Prostate gland (tissue), 2 donors: ENCODE measurements around the gene PDZRN4. TPM values are rescaled to one million over a fixed set of nuclear protein-coding genes. Genes with fewer than 3 reads are reported as not detected.

Source experiments
- DNase-seq: peaks from one replicate; pipeline ENCODE4 v3.0.0-alpha.2; 2019; ENCODE audit warnings: low spot score
- H3K27ac ChIP-seq, 2 donors: fragments of 200-600 bp; sonication (generic); 2 replicates each; pipeline ENCODE4 v1.5.1; 2017 to 2019
- H3K27me3 ChIP-seq: fragments of 200-600 bp; sonication (generic); replicated peaks from 2 replicates; pipeline ENCODE4 v1.5.1; 2019; ENCODE audit not compliant: insufficient read depth
- H3K36me3 ChIP-seq, 2 donors: fragments of 200-600 bp; sonication (generic); 1 replicate in 1 of 2; 2 replicates in 1 of 2; pipeline versions ENCODE4 v1.5.1 to v1.8.1; 2017 to 2019
- H3K4me1 ChIP-seq: fragments of 200-600 bp; sonication (generic); replicated peaks from 2 replicates; pipeline ENCODE4 v1.5.1; 2019
- H3K4me3 ChIP-seq, 2 donors: fragments of 200-600 bp; sonication (generic); 2 replicates each; pipeline ENCODE4 v1.5.1; 2017 to 2019
- H3K9me3 ChIP-seq: fragments of 200-600 bp; sonication (generic); 2 replicates; pipeline ENCODE4 v1.5.1; 2017
- CTCF ChIP-seq, 4 experiments: fragments of 200-600 bp in 2 of 4; fragments of 450-650 bp in 2 of 4; sonication (generic) in 2 of 4; IDR thresholded peaks; 1 replicate in 3 of 4; 2 replicates in 1 of 4; pipeline ENCODE4 v1.5.1; 2016 to 2019; ENCODE audit warnings: antibody characterized with exemption in 4 of 4, mild to moderate bottlenecking in 2 of 4, moderate library complexity in 2 of 4
- POLR2A ChIP-seq: fragments of 450-650 bp; IDR thresholded peaks from one replicate; pipeline ENCODE4 v1.6.1; 2016; ENCODE audit warnings: antibody characterized with exemption, mild to moderate bottlenecking
- POLR2AphosphoS5 ChIP-seq: sonication (generic); formaldehyde crosslinking; IDR thresholded peaks from one replicate; pipeline ENCODE4 v1.6.1; 2017; ENCODE audit warnings: antibody characterized with exemption
- WGBS: methylation state at CpG from one replicate; pipeline ENCODE4 v1.1.5; 2018; 5-methylcytosine and 5-hydroxymethylcytosine counted together
- intact Hi-C: fragments of 100-400 bp; cut with DNase I; formaldehyde crosslinking; loops from one replicate; pipeline ENCODE4 v1.14.2; 2022
- total RNA-seq, 2 donors: library from RNA; depleted of rRNA; stranded (reverse); fragments of >200 nt; gene quantifications; one replicate each; pipeline ENCODE4 v1.1.0, GENCODE V29; 2016

PDZRN4 gene
- total RNA-seq, 2 donors from 2014 or later, result 6.5 to 21.1 TPM

- TF ChIP-seq POLR2AphosphoS5 (no peak), POLR2A (no peak), CTCF (IDR thresholded peaks at IDR 0.05) (no peak)
- no peaks in the 10 kb centered on the region for H3K36me3 ChIP-seq
- no peak for DNase-seq
- no peaks in the 10 kb centered on the region for H3K27me3 ChIP-seq
- no peak overlapping the region for H3K4me3 ChIP-seq
- no peak overlapping the region for H3K27ac ChIP-seq
- H3K9me3 ChIP-seq, result no peaks in the 10 kb centered on the region
- WGBS, result 68% methylated on average over 2 of the region's 2 CpGs
- intact Hi-C loops, result no loop called here
- H3K4me1 ChIP-seq, result no peaks in the 10 kb centered on the region
Measured at GRCh38 chr12:41527062-41527461, 338.9 kb downstream of the PDZRN4 start.

- Histone ChIP-seq H3K4me3 (no peak overlapping the region), H3K27ac (no peak overlapping the region), H3K27me3 (no peaks in the 10 kb centered on the region), H3K36me3 (no peaks in the 10 kb centered on the region), H3K9me3 (no peaks in the 10 kb centered on the region), H3K4me1 (no peaks in the 10 kb centered on the region)
- WGBS, result 67% methylated on average over 4 of the region's 4 CpGs
- TF ChIP-seq CTCF (IDR thresholded peaks at IDR 0.05), result no peak
- no peak for TF ChIP-seq POLR2AphosphoS5
- no peak for TF ChIP-seq POLR2A
- DNase-seq, result no peak
- intact Hi-C loops, result no loop called here
Measured at GRCh38 chr12:41527534-41528116, 339.5 kb downstream of the PDZRN4 start.

GRCh38 chr12:41528874-41529273 is 340.8 kb downstream of the PDZRN4 start:
- Histone ChIP-seq H3K4me1 (no peaks in the 10 kb centered on the region), H3K4me3 (no peak overlapping the region), H3K27me3 (no peaks in the 10 kb centered on the region), H3K36me3 (no peaks in the 10 kb centered on the region), H3K9me3 (no peaks in the 10 kb centered on the region), H3K27ac (no peak overlapping the region)
- DNase-seq, result no peak
- intact Hi-C loops, result no loop called here
- 81% methylated on average over 3 of the region's 3 CpGs for WGBS
- TF ChIP-seq CTCF (IDR thresholded peaks at IDR 0.05), result no peak

GRCh38 chr12:41530441-41530840 is 342.3 kb downstream of the PDZRN4 start:
- Histone ChIP-seq H3K4me1 (no peaks in the 10 kb centered on the region), H3K9me3 (no peaks in the 10 kb centered on the region), H3K27ac (no peak overlapping the region), H3K36me3 (no peaks in the 10 kb centered on the region), H3K4me3 (no peak overlapping the region), H3K27me3 (no peaks in the 10 kb centered on the region)
- WGBS, result 93% methylated on average over 5 of the region's 5 CpGs
- DNase-seq, result no peak
- intact Hi-C loops, result no loop called here
- no peak for TF ChIP-seq POLR2AphosphoS5
- TF ChIP-seq CTCF (IDR thresholded peaks at IDR 0.05), result no peak
- no peak for TF ChIP-seq POLR2A

GRCh38 chr12:41531147-41531829 is 343.2 kb downstream of the PDZRN4 start:
- TF ChIP-seq CTCF (IDR thresholded peaks at IDR 0.05) (no peak), POLR2A (no peak), POLR2AphosphoS5 (no peak)
- H3K9me3 ChIP-seq, result no peaks in the 10 kb centered on the region
- H3K36me3 ChIP-seq, result no peaks in the 10 kb centered on the region
- DNase-seq, result no peak
- intact Hi-C loops, result no loop called here
- WGBS, result 77% methylated on average over 13 of the region's 13 CpGs
- H3K27ac ChIP-seq, result no peak overlapping the region
- no peaks in the 10 kb centered on the region for H3K4me1 ChIP-seq
- H3K27me3 ChIP-seq, result no peaks in the 10 kb centered on the region
- H3K4me3 ChIP-seq, result no peak overlapping the region
